HEK293 (cell line): ENCODE measurements around the gene ZCCHC24.
"Not testable (repeated sequence)": the region's sequence is repeated elsewhere in the genome, so short reads cannot be mapped to it uniquely, and the experiment has no call there.

Source experiments
- HIC1 ChIP-seq: fragments of 450-650 bp; formaldehyde crosslinking; IDR thresholded peaks from 2 replicates; pipeline ENCODE4 v1.5.1; 2016; ENCODE audit warnings: missing biosample characterization, missing genetic modification characterization
- TRIM28 ChIP-seq: IDR thresholded peaks from 2 replicates; pipeline ENCODE4 v1.6.1; 2011; ENCODE audit warnings: low read length, control low read depth, borderline replicate concordance
- ZBTB49 ChIP-seq: fragments of 450-650 bp; formaldehyde crosslinking; IDR thresholded peaks from 2 replicates; pipeline ENCODE4 v1.5.1; 2016; ENCODE audit warnings: missing biosample characterization, missing genetic modification characterization, low read depth
- ZNF138 ChIP-seq: fragments of 450-650 bp; formaldehyde crosslinking; IDR thresholded peaks from 2 replicates; pipeline ENCODE4 v1.5.1; 2016; ENCODE audit warnings: missing biosample characterization, missing genetic modification characterization, borderline replicate concordance
- ZNF239 ChIP-seq: fragments of 450-650 bp; formaldehyde crosslinking; IDR thresholded peaks from 2 replicates; pipeline ENCODE4 v1.5.1; 2016; ENCODE audit warnings: missing biosample characterization, missing genetic modification characterization
- ZNF302 ChIP-seq: fragments of 450-650 bp; formaldehyde crosslinking; IDR thresholded peaks from 2 replicates; pipeline ENCODE4 v1.5.1; 2016; ENCODE audit warnings: missing biosample characterization, missing genetic modification characterization, low read depth
- ZNF394 ChIP-seq: fragments of 450-650 bp; formaldehyde crosslinking; IDR thresholded peaks from 2 replicates; pipeline ENCODE4 v1.5.1; 2016; ENCODE audit warnings: missing biosample characterization, missing genetic modification characterization, mild to moderate bottlenecking, moderate library complexity, borderline replicate concordance
- ZNF433 ChIP-seq: fragments of 450-650 bp; formaldehyde crosslinking; IDR thresholded peaks from 2 replicates; pipeline ENCODE4 v1.5.1; 2016; ENCODE audit warnings: missing biosample characterization, missing genetic modification characterization, low read depth
- ZNF571 ChIP-seq: fragments of 450-650 bp; formaldehyde crosslinking; IDR thresholded peaks from 2 replicates; pipeline ENCODE4 v1.5.0; 2017; ENCODE audit warnings: missing biosample characterization, missing genetic modification characterization
- ZNF600 ChIP-seq: fragments of 450-650 bp; formaldehyde crosslinking; IDR thresholded peaks from 2 replicates; pipeline ENCODE4 v1.5.1; 2016; ENCODE audit warnings: missing biosample characterization, missing genetic modification characterization
- ZNF776 ChIP-seq: fragments of 450-650 bp; formaldehyde crosslinking; IDR thresholded peaks from 2 replicates; pipeline ENCODE4 v1.5.0; 2017; ENCODE audit warnings: missing biosample characterization, missing genetic modification characterization, borderline replicate concordance
- TF ChIP-seq, protein P1 (sequence below): fragments of 450-650 bp; formaldehyde crosslinking; IDR thresholded peaks from 2 replicates; pipeline ENCODE4 v1.5.1; 2016; ENCODE audit warnings: missing biosample characterization, missing genetic modification characterization

DNA sequence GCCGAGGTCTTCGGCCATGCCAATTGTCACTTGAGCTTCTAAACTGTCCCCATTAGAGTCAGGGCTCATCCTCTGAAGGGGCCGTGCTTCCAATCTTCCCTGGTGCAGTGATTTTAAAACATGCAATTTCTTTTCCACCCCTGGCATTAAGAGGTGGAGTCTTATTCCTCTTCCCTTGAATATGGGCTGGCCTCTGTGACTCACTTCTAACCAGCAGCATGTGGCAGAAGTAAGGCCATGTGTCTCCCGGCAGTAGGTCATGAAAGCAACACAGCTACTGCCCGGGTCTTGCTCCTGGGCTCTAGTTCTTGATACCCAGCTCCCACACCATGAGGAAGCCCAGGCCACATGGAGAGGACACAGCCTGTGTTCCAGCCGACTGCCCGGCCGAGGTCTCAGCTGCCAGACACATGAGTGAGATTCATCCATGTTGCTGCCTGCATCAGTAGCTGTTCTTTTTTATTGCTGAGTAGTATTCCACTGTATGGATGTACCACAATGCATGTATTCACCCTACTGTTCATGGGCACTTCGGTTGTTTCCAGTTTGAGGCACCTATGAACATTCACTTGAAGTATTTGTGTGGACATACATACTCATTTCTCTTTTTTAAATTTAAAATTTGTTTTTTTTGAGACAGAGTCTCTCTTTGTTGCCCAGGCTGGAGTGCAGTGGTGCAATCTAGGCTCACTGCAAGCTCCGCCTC, 112.7 kb downstream of the ZCCHC24 start:
- TF ChIP-seq, protein P1, sequence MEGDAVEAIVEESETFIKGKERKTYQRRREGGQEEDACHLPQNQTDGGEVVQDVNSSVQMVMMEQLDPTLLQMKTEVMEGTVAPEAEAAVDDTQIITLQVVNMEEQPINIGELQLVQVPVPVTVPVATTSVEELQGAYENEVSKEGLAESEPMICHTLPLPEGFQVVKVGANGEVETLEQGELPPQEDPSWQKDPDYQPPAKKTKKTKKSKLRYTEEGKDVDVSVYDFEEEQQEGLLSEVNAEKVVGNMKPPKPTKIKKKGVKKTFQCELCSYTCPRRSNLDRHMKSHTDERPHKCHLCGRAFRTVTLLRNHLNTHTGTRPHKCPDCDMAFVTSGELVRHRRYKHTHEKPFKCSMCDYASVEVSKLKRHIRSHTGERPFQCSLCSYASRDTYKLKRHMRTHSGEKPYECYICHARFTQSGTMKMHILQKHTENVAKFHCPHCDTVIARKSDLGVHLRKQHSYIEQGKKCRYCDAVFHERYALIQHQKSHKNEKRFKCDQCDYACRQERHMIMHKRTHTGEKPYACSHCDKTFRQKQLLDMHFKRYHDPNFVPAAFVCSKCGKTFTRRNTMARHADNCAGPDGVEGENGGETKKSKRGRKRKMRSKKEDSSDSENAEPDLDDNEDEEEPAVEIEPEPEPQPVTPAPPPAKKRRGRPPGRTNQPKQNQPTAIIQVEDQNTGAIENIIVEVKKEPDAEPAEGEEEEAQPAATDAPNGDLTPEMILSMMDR (tag by site-specific recombination): not testable (repeated sequence)
- TF ChIP-seq HIC1 (tag by site-specific recombination); ZNF433 (tag by site-specific recombination); ZNF302 (tag by site-specific recombination); ZNF239 (tag by site-specific recombination); ZNF571 (tag by site-specific recombination); ZNF600; ZBTB49; ZNF138 (tag by site-specific recombination); ZNF776 (tag by site-specific recombination); TRIM28; ZNF394 (tag by site-specific recombination): not testable (repeated sequence)
